ENCODE data around the gene TPST2.

The TPST2 gene

GRCh38 chr22:26580240-26580962 is 9.5 kb downstream of the TPST2 start:
- DNase-seq (ENCODE audit: low read depth) = no peak

- DNase-seq (ENCODE audit: low read depth) = peak; percentile 20
These were observed 10.5 kb downstream of the TPST2 start for GRCh38 chr22:26579331-26579886.

GRCh38 chr22:26577081-26577480 is 12.9 kb downstream of the TPST2 start:
- no peak for DNase-seq (ENCODE audit: low read depth)

- DNase-seq (ENCODE audit: low read depth) = no peak
These were observed 13.8 kb downstream of the TPST2 start for GRCh38 chr22:26576026-26576680.

GRCh38 chr22:26574001-26574723 is 15.8 kb downstream of the TPST2 start:
- no peak for DNase-seq (ENCODE audit: low read depth)

- no peak for DNase-seq (ENCODE audit: low read depth)
These were observed 16.8 kb downstream of the TPST2 start for GRCh38 chr22:26573026-26573662.

GRCh38 chr22:26570864-26571525 is 18.9 kb downstream of the TPST2 start:
- DNase-seq (ENCODE audit: low read depth) = no peak

GRCh38 chr22:26570115-26570514 is 19.8 kb downstream of the TPST2 start:
- DNase-seq (ENCODE audit: low read depth) = no peak

GRCh38 chr22:26568207-26568706 is 21.7 kb downstream of the TPST2 start:
- no peak for DNase-seq (ENCODE audit: low read depth)

GRCh38 chr22:26567610-26568009 is 22.3 kb downstream of the TPST2 start:
- no peak for DNase-seq (ENCODE audit: low read depth)

GRCh38 chr22:26566994-26567393 is 22.9 kb downstream of the TPST2 start:
- no peak for DNase-seq (ENCODE audit: low read depth)

- no peak for DNase-seq (ENCODE audit: low read depth)
These were observed 24.0 kb downstream of the TPST2 start for GRCh38 chr22:26565889-26566288.

GRCh38 chr22:26565181-26565580 is 24.8 kb downstream of the TPST2 start:
- DNase-seq (ENCODE audit: low read depth) = no peak

- DNase-seq (ENCODE audit: low read depth) = no peak
These were observed 25.3 kb downstream of the TPST2 start for GRCh38 chr22:26564672-26565071.

GRCh38 chr22:26564181-26564580 is 25.8 kb downstream of the TPST2 start:
- no peak for DNase-seq (ENCODE audit: low read depth)

- DNase-seq (ENCODE audit: low read depth) = no peak
These were observed 26.9 kb downstream of the TPST2 start for GRCh38 chr22:26563022-26563421.

- no peak for DNase-seq (ENCODE audit: low read depth)
These were observed 28.0 kb downstream of the TPST2 start for GRCh38 chr22:26561756-26562417.

- DNase-seq (ENCODE audit: low read depth) = no peak
These were observed 29.9 kb downstream of the TPST2 start for GRCh38 chr22:26559961-26560575.

GRCh38 chr22:26558248-26558895 is 31.6 kb downstream of the TPST2 start:
- no peak for DNase-seq (ENCODE audit: low read depth)

- DNase-seq (ENCODE audit: low read depth) = no peak
These were observed 33.0 kb downstream of the TPST2 start for GRCh38 chr22:26556904-26557303.
